OCI-LY3 (cell line): Measurements from ENCODE around the gene SPACA4.

ENCODE experiments used
- H2AFZ ChIP-seq: fragments of 200-600, 300-600 bp; shearing (Covaris generic); 2 replicates; pipeline ENCODE4 v1.6.0; 2014; ENCODE audit warnings: antibody characterized with exemption, low read depth, low read length
- H3K27ac ChIP-seq: fragments of 200-600, 300-600 bp; sonication (generic); 2 replicates; pipeline ENCODE4 v1.5.1; 2014; ENCODE audit warnings: mild to moderate bottlenecking, low read length, moderate library complexity, mixed read lengths
- H3K27me3 ChIP-seq: fragments of 200-600, 300-600 bp; sonication (generic); 2 replicates; pipeline ENCODE4 v1.6.1; 2014; ENCODE audit warnings: low read depth, low read length, mixed read lengths
- H3K36me3 ChIP-seq: fragments of 200-600, 300-600 bp; sonication (generic); replicated peaks from 2 replicates; pipeline ENCODE3; 2014; ENCODE audit warnings: low read depth, low read length, mixed read lengths
- H3K4me1 ChIP-seq: fragments of 300-600, 200-600 bp; sonication (generic); 2 replicates; pipeline ENCODE4 v1.6.1; 2014; ENCODE audit warnings: low read length, mixed read lengths
- H3K4me2 ChIP-seq: fragments of 200-600, 300-600 bp; sonication (generic); 2 replicates; pipeline ENCODE4 v1.6.1; 2014; ENCODE audit warnings: low read length, mixed read lengths
- H3K4me3 ChIP-seq: fragments of 300-600, 200-600 bp; sonication (generic); 2 replicates; pipeline ENCODE4 v1.5.1; 2014; ENCODE audit warnings: antibody characterized with exemption, mild to moderate bottlenecking, low read length, moderate library complexity
- H3K79me2 ChIP-seq: fragments of 300-600, 200-600 bp; shearing (Covaris generic); 2 replicates; pipeline ENCODE4 v1.6.1; 2014; ENCODE audit warnings: mild to moderate bottlenecking, low read length, mixed read lengths
- H3K9ac ChIP-seq: fragments of 300-600, 200-600 bp; shearing (Covaris generic); 2 replicates; pipeline ENCODE4 v1.6.0; 2014; ENCODE audit warnings: mild to moderate bottlenecking, low read length, moderate library complexity
- H3K9me3 ChIP-seq: fragments of 200-600, 300-600 bp; shearing (Covaris generic); 2 replicates; pipeline ENCODE4 v1.6.1; 2014; ENCODE audit warnings: low read length, mixed read lengths; ENCODE audit not compliant: insufficient read depth
- H4K20me1 ChIP-seq: fragments of 200-600, 300-600 bp; sonication (generic); 2 replicates; pipeline ENCODE4 v1.6.1; 2016; ENCODE audit warnings: low read length, mixed read lengths; ENCODE audit not compliant: insufficient read depth
- EZH2phosphoT487 ChIP-seq: fragments of 200-600 bp; shearing (Covaris generic); IDR thresholded peaks from 2 replicates; pipeline ENCODE4 v1.6.1; 2018; ENCODE audit warnings: antibody characterized with exemption, mixed run types, low read depth
- TF ChIP-seq, protein P1 (sequence below): fragments of 200-600, 300-600 bp; sonication (generic); IDR thresholded peaks from 2 replicates; pipeline ENCODE4 v1.5.1; 2014; ENCODE audit warnings: antibody characterized with exemption, low read length, low read depth

The SPACA4 gene

DNA sequence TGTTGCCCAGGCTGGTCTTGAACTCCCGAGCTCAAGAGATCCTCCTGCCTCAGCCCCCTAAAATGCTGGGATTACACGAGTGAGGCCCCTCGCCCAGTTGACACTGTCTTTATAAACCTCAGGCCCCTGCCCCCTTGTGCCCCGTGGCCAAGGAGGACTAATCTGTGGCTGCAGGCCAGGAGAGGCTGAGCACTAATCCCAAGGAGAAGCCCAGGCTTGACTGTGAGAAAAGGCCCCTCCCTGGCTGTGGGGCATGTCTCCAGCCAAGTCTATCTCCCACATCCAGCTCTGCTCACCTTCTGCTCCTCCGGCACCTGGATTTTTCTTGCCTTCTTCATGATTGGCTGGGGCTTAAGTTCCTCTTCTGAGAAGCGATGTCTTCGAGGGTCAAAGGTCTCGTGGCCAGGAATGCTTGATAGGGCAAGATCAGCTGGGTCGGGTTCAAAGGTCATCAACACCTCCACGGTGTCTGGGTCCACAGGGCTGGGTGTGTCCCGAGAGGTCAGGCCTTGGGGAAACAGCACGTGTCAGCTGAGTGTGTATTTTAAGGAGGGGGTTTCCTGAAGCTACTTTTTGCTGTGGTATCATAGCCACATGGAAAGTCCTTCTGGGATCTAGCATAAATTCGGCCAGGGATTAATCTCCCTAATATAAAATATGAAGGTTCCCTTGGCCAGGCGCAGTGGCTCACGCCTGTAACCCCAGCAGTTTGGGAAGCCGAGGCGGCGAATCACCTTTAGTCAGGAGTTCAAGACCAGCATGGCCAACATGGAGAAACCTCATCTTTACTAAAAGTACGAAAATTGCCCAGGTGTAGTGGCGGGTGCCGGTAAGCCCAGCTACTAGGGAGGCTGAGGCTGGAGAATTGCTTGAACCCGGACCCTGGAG lies 26.9 kb downstream of the SPACA4 start:
- H3K27me3 ChIP-seq = no peaks in the 10 kb centered on the region
- H3K36me3 ChIP-seq = peaks cover 18% of the 10 kb centered on the region
- peak overlapping the region; percentile 77 for H3K4me3 ChIP-seq
- peak overlapping the region; percentile 83 for H3K9ac ChIP-seq
- peaks cover 16% of the 10 kb centered on the region for H3K79me2 ChIP-seq
- H3K4me2 ChIP-seq = peak overlapping the region; percentile 95
- no peak overlapping the region for H2AFZ ChIP-seq
- H3K27ac ChIP-seq = peak overlapping the region; percentile 76
- TF ChIP-seq, protein P1, sequence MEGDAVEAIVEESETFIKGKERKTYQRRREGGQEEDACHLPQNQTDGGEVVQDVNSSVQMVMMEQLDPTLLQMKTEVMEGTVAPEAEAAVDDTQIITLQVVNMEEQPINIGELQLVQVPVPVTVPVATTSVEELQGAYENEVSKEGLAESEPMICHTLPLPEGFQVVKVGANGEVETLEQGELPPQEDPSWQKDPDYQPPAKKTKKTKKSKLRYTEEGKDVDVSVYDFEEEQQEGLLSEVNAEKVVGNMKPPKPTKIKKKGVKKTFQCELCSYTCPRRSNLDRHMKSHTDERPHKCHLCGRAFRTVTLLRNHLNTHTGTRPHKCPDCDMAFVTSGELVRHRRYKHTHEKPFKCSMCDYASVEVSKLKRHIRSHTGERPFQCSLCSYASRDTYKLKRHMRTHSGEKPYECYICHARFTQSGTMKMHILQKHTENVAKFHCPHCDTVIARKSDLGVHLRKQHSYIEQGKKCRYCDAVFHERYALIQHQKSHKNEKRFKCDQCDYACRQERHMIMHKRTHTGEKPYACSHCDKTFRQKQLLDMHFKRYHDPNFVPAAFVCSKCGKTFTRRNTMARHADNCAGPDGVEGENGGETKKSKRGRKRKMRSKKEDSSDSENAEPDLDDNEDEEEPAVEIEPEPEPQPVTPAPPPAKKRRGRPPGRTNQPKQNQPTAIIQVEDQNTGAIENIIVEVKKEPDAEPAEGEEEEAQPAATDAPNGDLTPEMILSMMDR = no peak
- no peak for TF ChIP-seq EZH2phosphoT487
- peaks cover 38% of the 10 kb centered on the region for H3K4me1 ChIP-seq
- no peaks in the 10 kb centered on the region for H4K20me1 ChIP-seq
- no peaks in the 10 kb centered on the region for H3K9me3 ChIP-seq

DNA sequence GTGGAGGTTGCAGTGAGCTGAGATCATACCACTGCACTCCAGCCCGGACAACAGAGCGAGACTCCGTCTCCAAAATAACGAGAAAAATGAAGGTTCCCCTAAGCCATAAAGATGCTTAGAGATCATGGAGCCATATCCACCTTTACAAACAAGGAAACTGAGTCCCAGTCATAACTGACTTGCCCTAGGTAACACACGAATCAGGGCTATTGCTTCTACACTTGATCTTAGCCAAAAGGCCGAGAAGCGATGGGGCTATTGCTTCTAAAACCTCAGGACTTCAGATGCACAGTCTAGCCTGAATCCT lies 27.4 kb downstream of the SPACA4 start:
- TF ChIP-seq, protein P1 = no peak
- no peak for TF ChIP-seq EZH2phosphoT487
- Histone ChIP-seq H3K4me3 (peak overlapping the region; percentile 77), H4K20me1 (no peaks in the 10 kb centered on the region), H3K79me2 (peaks cover 16% of the 10 kb centered on the region), H3K4me2 (peak overlapping the region; percentile 95), H2AFZ (peak overlapping the region; percentile 30; the same call in 1 of the 2 replicates), H3K4me1 (peaks cover 44% of the 10 kb centered on the region), H3K27me3 (no peaks in the 10 kb centered on the region), H3K27ac (peak overlapping the region; percentile 76), H3K9me3 (no peaks in the 10 kb centered on the region), H3K9ac (peak overlapping the region; percentile 83), H3K36me3 (peaks cover 18% of the 10 kb centered on the region)

DNA sequence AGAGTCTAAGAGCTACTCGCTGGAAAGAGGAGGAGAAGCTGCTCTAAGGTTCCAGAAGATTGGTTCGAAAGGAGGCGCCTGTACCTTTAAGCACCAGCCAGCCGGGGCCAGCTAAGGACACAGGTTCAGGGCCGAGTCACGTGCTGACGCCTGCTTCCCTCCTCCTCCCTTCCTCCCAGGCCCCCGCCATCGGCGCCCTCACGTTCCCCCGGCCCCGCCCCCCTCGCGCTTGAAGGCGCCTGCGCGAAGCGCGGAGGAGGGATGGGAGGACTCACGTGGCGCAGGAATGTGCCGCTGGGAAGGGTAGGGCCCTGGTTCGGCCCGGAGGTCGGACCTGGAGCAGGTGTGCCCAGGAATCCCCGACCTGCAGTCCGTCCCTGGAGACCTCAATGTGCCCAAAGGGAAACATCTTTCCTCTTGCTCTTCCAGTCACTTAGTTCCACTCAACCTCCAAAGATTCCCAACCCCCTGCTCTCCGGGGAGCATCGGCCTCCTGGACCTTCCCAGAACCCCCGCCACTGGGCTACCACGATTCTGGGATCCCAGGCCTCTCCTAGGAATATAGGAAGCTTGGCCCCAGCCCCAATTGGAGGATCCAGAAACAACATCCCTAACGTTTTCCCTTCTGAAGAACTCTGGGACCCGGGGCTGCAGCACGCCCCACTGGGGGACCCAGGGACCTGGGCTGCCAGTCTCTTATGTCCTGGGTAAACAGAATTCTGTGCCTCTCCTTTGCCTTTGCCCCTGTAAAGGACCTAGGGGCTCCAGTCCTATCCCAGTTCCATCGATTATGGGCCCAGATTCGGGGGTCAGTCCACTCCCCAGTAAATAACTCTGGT lies 28.1 kb downstream of the SPACA4 start:
- H4K20me1 ChIP-seq = no peaks in the 10 kb centered on the region
- H3K4me1 ChIP-seq = peaks cover 45% of the 10 kb centered on the region
- H2AFZ ChIP-seq = peak overlapping the region; percentile 30; the same call in 1 of the 2 replicates
- peaks cover 13% of the 10 kb centered on the region for H3K36me3 ChIP-seq
- peak overlapping the region; percentile 95 for H3K4me2 ChIP-seq
- peak overlapping the region; percentile 77 for H3K4me3 ChIP-seq
- peak overlapping the region; percentile 83 for H3K9ac ChIP-seq
- TF ChIP-seq, protein P1 = no peak
- TF ChIP-seq EZH2phosphoT487 = no peak
- H3K27me3 ChIP-seq = no peaks in the 10 kb centered on the region
- H3K79me2 ChIP-seq = peaks cover 16% of the 10 kb centered on the region
- no peaks in the 10 kb centered on the region for H3K9me3 ChIP-seq
- H3K27ac ChIP-seq = peak overlapping the region; percentile 76
